HepG2 (cell line): ENCODE measurements around the gene TPBG. TPM values are rescaled to one million over a fixed set of nuclear protein-coding genes. Genes with fewer than 3 reads are reported as not detected.

Experiments
- ATAC-seq: fragments of 200-7000 bp; cut with Tn5 transposase; 3 replicates; pipeline ENCODE4 v1.9.1; 2020; ENCODE audit warnings: mild to moderate bottlenecking, moderate library complexity
- BruUV-seq: library from RNA; stranded (reverse); fragments of 400-500 nt; replicated peaks from 2 replicates; lab custom pipeline; 2021; lab: Mats Ljungman, UMichigan
- CTCF ChIA-PET: fragments of 300-600 bp; formaldehyde crosslinking; extraction: SDS; loops from one replicate; lab custom pipeline; 2021; ENCODE audit warnings: low total read pairs, inconsistent platforms, low intra/inter-chr PET ratio; lab: Yijun Ruan, JAX
- POLR2A ChIA-PET: fragments of 350-600 bp; sonication (Branson Sonifier 250); formaldehyde crosslinking; loops from one replicate; lab custom pipeline; 2020; ENCODE audit warnings: antibody characterized with exemption, inconsistent platforms; lab: Yijun Ruan, JAX
- DNase-seq: peaks from one replicate; pipeline ENCODE4 v3.0.0-alpha.2; 2015; ENCODE audit warnings: low spot score
- FAIRE-seq: peaks from 3 replicates; lab custom pipeline; 2011; peaks lifted over from hg19 to GRCh38; lab: Jason Lieb, UNC
- H2AFZ ChIP-seq: one replicate; pipeline ENCODE4 v1.6.1; 2011; ENCODE audit warnings: low read length, inconsistent platforms
- H3K27ac ChIP-seq: fragments of 300-600 bp; 3 replicates; pipeline ENCODE4 v1.8.0; 2011; ENCODE audit warnings: mixed run types, mild to moderate bottlenecking, mixed read lengths, low read length, inconsistent platforms; ENCODE audit not compliant: insufficient read depth; ENCODE audit errors: extremely low read length
- H3K27me3 ChIP-seq, 2 experiments: fragments of 200-600 bp in 1 of 2; 2 replicates in 1 of 2; 3 replicates in 1 of 2; pipeline versions ENCODE4 v1.6.0 to v1.8.0; 2011; ENCODE audit warnings: low read length in 2 of 2, mild to moderate bottlenecking in 2 of 2, moderate library complexity in 2 of 2, inconsistent platforms in 1 of 2; ENCODE audit not compliant: insufficient read depth in 2 of 2, control insufficient read depth in 1 of 2
- H3K36me3 ChIP-seq, 2 experiments: fragments of 200-600 bp in 1 of 2; replicated peaks in 1 of 2; 2 replicates in 1 of 2; 3 replicates in 1 of 2; pipeline versions ENCODE4 v1.5.1 to v1.8.0; 2011; ENCODE audit warnings: low read length in 2 of 2, inconsistent platforms in 1 of 2; ENCODE audit not compliant: insufficient read depth in 2 of 2, control insufficient read depth in 1 of 2
- H3K4me1 ChIP-seq: 2 replicates; pipeline ENCODE4 v1.5.1; 2012; ENCODE audit warnings: low read length, inconsistent platforms; ENCODE audit not compliant: insufficient read depth
- H3K4me2 ChIP-seq: 2 replicates; pipeline ENCODE4 v1.6.0; 2011; ENCODE audit warnings: low read depth, low read length, inconsistent platforms
- H3K4me3 ChIP-seq, 3 experiments: fragments of 200-600 bp in 1 of 3; sonication (generic), shearing (Covaris generic) in 1 of 3; replicated peaks in 1 of 3; 2 replicates each; pipeline ENCODE4 v1.5.1; 2011 to 2016; ENCODE audit warnings: low read length in 3 of 3, inconsistent platforms in 2 of 3, low read depth in 2 of 3, mild to moderate bottlenecking in 2 of 3, control low read depth in 1 of 3, mixed read lengths in 1 of 3; ENCODE audit not compliant: insufficient read depth in 1 of 3
- H3K79me2 ChIP-seq: one replicate; pipeline ENCODE4 v1.6.1; 2011; ENCODE audit warnings: low read length, inconsistent platforms; ENCODE audit not compliant: insufficient read depth
- H3K9ac ChIP-seq: 2 replicates; pipeline ENCODE4 v1.6.0; 2011; ENCODE audit warnings: mild to moderate bottlenecking, low read depth, low read length, inconsistent platforms; ENCODE audit not compliant: insufficient read depth
- H3K9me3 ChIP-seq: 2 replicates; pipeline ENCODE4 v1.5.1; 2012; ENCODE audit warnings: mild to moderate bottlenecking, low read length
- H4K20me1 ChIP-seq: 2 replicates; pipeline ENCODE4 v1.6.0; 2011; ENCODE audit warnings: inconsistent platforms, mild to moderate bottlenecking, low read length, moderate library complexity; ENCODE audit not compliant: insufficient read depth
- ATF7 ChIP-seq, 2 experiments: fragments of 450-650 bp in 1 of 2; sonication (generic) in 1 of 2; formaldehyde crosslinking in 1 of 2; IDR thresholded peaks; 2 replicates each; pipeline versions ENCODE4 v1.4.0 to v1.6.1; 2016 to 2020; ENCODE audit warnings: antibody characterized with exemption in 1 of 2, mild to moderate bottlenecking in 1 of 2, missing genetic modification reagents in 1 of 2
- CEBPB ChIP-seq: IDR thresholded peaks from 2 replicates; pipeline ENCODE4 v1.6.1; 2011; ENCODE audit warnings: low read depth, low read length, improper control_type of control experiment, borderline replicate concordance
- KLF16 ChIP-seq, 2 experiments: sonication (generic) in 1 of 2; formaldehyde crosslinking in 1 of 2; IDR thresholded peaks; 2 replicates each; pipeline versions ENCODE4 v1.6.1 to v1.8.0; 2016 to 2023; ENCODE audit warnings: missing genetic modification reagents in 2 of 2, missing compliant biosample characterization in 1 of 2
- MED13 ChIP-seq: sonication (generic); formaldehyde crosslinking; IDR thresholded peaks from 2 replicates; pipeline ENCODE4 v1.5.0; 2020; ENCODE audit warnings: missing genetic modification reagents
- NCOA2 ChIP-seq: sonication (generic); formaldehyde crosslinking; IDR thresholded peaks from 2 replicates; pipeline ENCODE4 v1.8.0; 2022; ENCODE audit warnings: inconsistent platforms
- REPIN1 ChIP-seq: sonication (generic); formaldehyde crosslinking; IDR thresholded peaks from 2 replicates; pipeline ENCODE4 v1.8.0; 2022; ENCODE audit warnings: missing genetic modification reagents, low read depth, mild to moderate bottlenecking, borderline replicate concordance
- ZNF136 ChIP-seq: sonication (generic); formaldehyde crosslinking; IDR thresholded peaks from 2 replicates; pipeline ENCODE4 v1.8.1; 2022; ENCODE audit warnings: low read depth, mild to moderate bottlenecking, moderate library complexity, missing genetic modification reagents
- ZNF18 ChIP-seq: sonication (generic); formaldehyde crosslinking; IDR thresholded peaks from 2 replicates; pipeline ENCODE4 v1.8.0; 2022; ENCODE audit warnings: mild to moderate bottlenecking, missing genetic modification reagents; ENCODE audit not compliant: insufficient replicate concordance
- ZNF253 ChIP-seq: sonication (generic); formaldehyde crosslinking; IDR thresholded peaks from 2 replicates; pipeline ENCODE4 v1.8.0; 2022; ENCODE audit warnings: mild to moderate bottlenecking, missing genetic modification reagents, borderline replicate concordance
- ZNF33B ChIP-seq: sonication (generic); formaldehyde crosslinking; IDR thresholded peaks from 2 replicates; pipeline ENCODE4 v1.5.1; 2020; ENCODE audit warnings: mild to moderate bottlenecking, missing genetic modification reagents
- ZNF432 ChIP-seq: sonication (generic); formaldehyde crosslinking; IDR thresholded peaks from 2 replicates; pipeline ENCODE4 v1.5.0; 2020; ENCODE audit warnings: missing genetic modification reagents, mild to moderate bottlenecking, borderline replicate concordance
- ZNF570 ChIP-seq: sonication (generic); formaldehyde crosslinking; IDR thresholded peaks from 2 replicates; pipeline ENCODE4 v1.4.0; 2020; ENCODE audit warnings: mild to moderate bottlenecking, missing genetic modification reagents, borderline replicate concordance
- ZNF572 ChIP-seq: sonication (generic); formaldehyde crosslinking; IDR thresholded peaks from 2 replicates; pipeline ENCODE4 v1.5.1; 2020; ENCODE audit warnings: mild to moderate bottlenecking, missing genetic modification reagents
- ZNF619 ChIP-seq: sonication (generic); formaldehyde crosslinking; IDR thresholded peaks from 2 replicates; pipeline ENCODE4 v1.4.0; 2020; ENCODE audit warnings: mild to moderate bottlenecking, missing genetic modification reagents
- ZNF788 ChIP-seq: sonication (generic); formaldehyde crosslinking; IDR thresholded peaks from 2 replicates; pipeline ENCODE4 v1.5.0; 2020; ENCODE audit warnings: mild to moderate bottlenecking, missing genetic modification reagents, borderline replicate concordance
- WGBS: methylation state at CpG from one replicate; pipeline ENCODE4 v1.1.6; 2017; ENCODE audit warnings: low lambda C conversion rate; 5-methylcytosine and 5-hydroxymethylcytosine counted together
- in situ Hi-C: cut with HindIII; loops from 2 replicates; pipeline ENCODE4 v1.10.0; 2017; ENCODE audit warnings: low pct_unique_long_range_greater_than_20kb; ENCODE audit not compliant: extremely low pct_ligation_motif_present
- intact Hi-C: fragments of 100-400 bp; cut with micrococcal nuclease; formaldehyde crosslinking; loops from one replicate; pipeline ENCODE4 v1.10.0; 2022; ENCODE audit not compliant: unreplicated experiment
- polyA plus RNA-seq, 8 experiments: library from polyadenylated mRNA; depleted of rRNA in 3 of 8; stranded (reverse) in 7 of 8; unstranded in 1 of 8; fragments of >200 nt; fragmentation: Illumina TruSeq in 4 of 8; extraction: Trizol in 4 of 8; gene quantifications; 2 replicates each; pipeline versions ENCODE4 v1.2.1 to v1.2.3, GENCODE V29; 2011 to 2016; ENCODE audit warnings: low read depth in 4 of 8, missing spikeins in 1 of 8, mixed read lengths in 1 of 8; ENCODE audit not compliant: insufficient read depth in 1 of 8
- total RNA-seq, 5 experiments: library from RNA; depleted of rRNA; stranded (reverse); fragments of >200 nt; fragmentation: Illumina TruSeq; extraction: Trizol; gene quantifications; 2 replicates each; pipeline ENCODE4 v1.2.3, GENCODE V29; 2016; ENCODE audit warnings: low read depth in 1 of 5

TPBG gene
- total and polyA plus RNA-seq, 2 of the 13 experiments (the other 11 are each of a cell fraction or from before 2014, with no cell fraction given): 0.73 to 0.75 TPM

DNA sequence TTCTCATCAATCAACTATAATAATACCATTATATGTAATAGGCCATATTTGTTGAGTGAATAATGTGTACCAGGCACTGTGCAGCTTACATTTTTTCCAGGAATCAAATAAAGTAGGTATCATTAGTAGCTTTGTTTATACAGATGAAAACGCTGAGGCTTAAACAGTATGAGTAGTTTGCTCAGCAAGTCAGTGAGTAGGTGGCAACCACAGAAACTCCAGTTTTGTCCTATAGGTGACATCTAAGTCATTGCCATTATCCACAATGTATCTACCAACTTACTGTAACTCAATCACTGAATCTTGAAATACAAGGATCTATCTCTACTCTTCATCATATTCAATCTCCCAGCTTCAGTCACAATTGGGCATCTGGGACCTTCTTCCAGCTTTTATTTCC, 29.8 kb upstream of the TPBG start:
- no peak overlapping the region for H3K4me3 ChIP-seq
- H3K9me3 ChIP-seq: no peaks in the 10 kb centered on the region
- intact Hi-C loops (no loop called here), in situ Hi-C loops (no loop called here)
- ChIA-PET CTCF (no interaction called here), POLR2A (no interaction called here)
- no peaks in the 10 kb centered on the region for H4K20me1 ChIP-seq
- BruUV-seq: no TSS peak
- WGBS: 4% methylated on average over 1 of the region's 1 CpG
- no peak overlapping the region for H3K27ac ChIP-seq
- H3K36me3 ChIP-seq: no peaks in the 10 kb centered on the region
- FAIRE-seq: no peak
- no peak for DNase-seq
- no peaks in the 10 kb centered on the region for H3K27me3 ChIP-seq
- H3K4me2 ChIP-seq: no peak overlapping the region
- H3K9ac ChIP-seq: no peak overlapping the region
- no peaks in the 10 kb centered on the region for H3K4me1 ChIP-seq
- H3K79me2 ChIP-seq: no peaks in the 10 kb centered on the region
- TF ChIP-seq ZNF788: no peak
- TF ChIP-seq ZNF253 (CRISPR knock-in tag): no peak
- no peak overlapping the region for H2AFZ ChIP-seq
- ATAC-seq: no peak

DNA sequence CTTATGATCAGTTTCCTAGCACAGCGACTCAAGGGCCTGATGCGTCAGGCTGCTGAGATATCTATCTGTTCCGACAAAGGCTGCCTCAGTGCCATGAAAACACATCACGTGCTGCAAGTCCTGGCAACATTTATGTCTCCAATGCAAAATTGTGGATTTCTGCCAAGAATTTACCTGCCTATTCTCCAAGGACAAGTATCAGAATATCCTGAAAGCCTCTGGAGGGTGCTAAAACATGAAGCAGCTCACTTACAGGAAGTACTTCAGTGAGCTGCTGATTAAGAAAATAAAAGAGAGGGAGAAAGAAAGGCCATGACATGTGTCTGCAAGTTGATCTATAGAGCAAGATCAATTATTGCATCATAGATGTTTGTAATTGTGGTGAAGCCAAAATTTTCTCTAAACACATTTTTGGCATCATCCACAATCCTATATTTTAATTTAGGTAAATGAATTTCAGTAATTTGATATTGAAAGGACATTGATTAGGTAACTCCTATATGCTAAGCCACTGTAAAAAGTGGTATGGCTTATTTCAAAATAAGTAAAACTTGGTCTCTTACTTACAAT, 25.8 kb upstream of the TPBG start:
- POLR2A ChIA-PET: no interaction called here
- no peak overlapping the region for H3K27ac ChIP-seq
- peaks cover 11% of the 10 kb centered on the region for H3K9me3 ChIP-seq
- in situ Hi-C loops: no loop called here
- H3K27me3 ChIP-seq: no peaks in the 10 kb centered on the region
- no peak for DNase-seq
- no TSS peak for BruUV-seq
- TF ChIP-seq REPIN1 (CRISPR knock-in tag) (no peak), NCOA2 (no peak), ZNF136 (CRISPR knock-in tag) (no peak), MED13 (no peak), ZNF572 (CRISPR knock-in tag) (no peak), ZNF570 (no peak), ZNF432 (CRISPR knock-in tag) (no peak), CEBPB (peak; percentile 56; the same call in 1 of the 2 replicates), ZNF619 (no peak), ATF7 (IDR thresholded peaks at IDR 0.05) (peak; percentile 42), ATF7 (CRISPR knock-in tag; IDR thresholded peaks at IDR 0.05) (no peak), KLF16 (CRISPR knock-in tag; IDR thresholded peaks at IDR 0.05) (no peak), ZNF18 (CRISPR knock-in tag) (no peak), ZNF33B (CRISPR knock-in tag) (no peak)
- TF ChIP-seq, all 625 proteins: peak for 2
- no peak for ATAC-seq
- CTCF ChIA-PET: no interaction called here
- no peak for FAIRE-seq
- Histone ChIP-seq H4K20me1 (no peaks in the 10 kb centered on the region), H2AFZ (no peak overlapping the region), H3K4me2 (no peak overlapping the region), H3K4me3 (no peak overlapping the region), H3K79me2 (no peaks in the 10 kb centered on the region), H3K9ac (no peak overlapping the region), H3K4me1 (no peaks in the 10 kb centered on the region), H3K36me3 (no peaks in the 10 kb centered on the region)
- 47% methylated on average over 4 of the region's 4 CpGs for WGBS
- intact Hi-C loops: no loop called here
